H9 (cell line): ENCODE measurements around the gene ASB10. TPM values are rescaled to one million over a fixed set of nuclear protein-coding genes. Genes with fewer than 3 reads are reported as not detected.

Source experiments
- DNase-seq: peaks from one replicate; pipeline ENCODE4 v3.0.0-alpha.2; 2017
- H2AFZ ChIP-seq: one replicate; pipeline ENCODE4 v1.6.1; 2013; ENCODE audit warnings: mild to moderate bottlenecking, low read length, control low read depth, moderate library complexity
- H2AK5ac ChIP-seq: 2 replicates; pipeline ENCODE4 v1.6.1; 2013; ENCODE audit warnings: low read length, control low read depth, mixed read lengths; ENCODE audit not compliant: insufficient read length
- H2BK120ac ChIP-seq: one replicate; pipeline ENCODE4 v1.6.1; 2013; ENCODE audit warnings: low read depth, mild to moderate bottlenecking, low read length, control low read depth, inconsistent platforms; ENCODE audit not compliant: poor library complexity, severe bottlenecking
- H2BK12ac ChIP-seq: 2 replicates; pipeline ENCODE4 v1.6.1; 2013; ENCODE audit warnings: low read length, control low read depth, mixed read lengths, low read depth; ENCODE audit not compliant: insufficient read length
- H2BK15ac ChIP-seq: 2 replicates; pipeline ENCODE4 v1.6.1; 2013; ENCODE audit warnings: low read depth, low read length, control low read depth
- H2BK20ac ChIP-seq: one replicate; pipeline ENCODE4 v1.6.1; 2013; ENCODE audit warnings: low read depth, mild to moderate bottlenecking, low read length, control low read depth, inconsistent platforms; ENCODE audit not compliant: poor library complexity, severe bottlenecking
- H2BK5ac ChIP-seq: 2 replicates; pipeline ENCODE4 v1.6.1; 2013; ENCODE audit warnings: low read length, control low read depth, mixed read lengths; ENCODE audit not compliant: insufficient read length
- H3K14ac ChIP-seq: 2 replicates; pipeline ENCODE4 v1.6.1; 2013; ENCODE audit warnings: low read length, control low read depth; ENCODE audit not compliant: insufficient read depth
- H3K18ac ChIP-seq: 2 replicates; pipeline ENCODE4 v1.6.1; 2013; ENCODE audit warnings: low read depth, mild to moderate bottlenecking, mixed read lengths, low read length, control low read depth; ENCODE audit not compliant: insufficient read length
- H3K23ac ChIP-seq: 2 replicates; pipeline ENCODE4 v1.6.1; 2013; ENCODE audit warnings: low read length, control low read depth, mixed read lengths, low read depth; ENCODE audit not compliant: insufficient read length
- H3K23me2 ChIP-seq: 2 replicates; pipeline ENCODE4 v1.6.1; 2013; ENCODE audit warnings: low read depth, mild to moderate bottlenecking, mixed read lengths, low read length, control low read depth; ENCODE audit not compliant: insufficient read length, poor library complexity, severe bottlenecking
- H3K27ac ChIP-seq: 2 replicates; pipeline ENCODE4 v1.5.1; 2013; ENCODE audit warnings: low read length, control low read depth, mixed read lengths, low read depth; ENCODE audit not compliant: insufficient read length
- H3K27me3 ChIP-seq: 2 replicates; pipeline ENCODE4 v1.6.1; 2013; ENCODE audit warnings: low read length, control low read depth, inconsistent platforms; ENCODE audit not compliant: insufficient read depth
- H3K4ac ChIP-seq: 2 replicates; pipeline ENCODE4 v1.6.1; 2013; ENCODE audit warnings: low read depth, mild to moderate bottlenecking, control low read depth, inconsistent platforms, low read length, moderate library complexity
- H3K4me1 ChIP-seq: 2 replicates; pipeline ENCODE4 v1.6.1; 2013; ENCODE audit warnings: low read length, control low read depth, inconsistent platforms; ENCODE audit not compliant: insufficient read depth
- H3K4me2 ChIP-seq: 2 replicates; pipeline ENCODE4 v1.6.1; 2013; ENCODE audit warnings: low read length, control low read depth, mixed read lengths; ENCODE audit not compliant: insufficient read length, insufficient read depth
- H3K56ac ChIP-seq: 2 replicates; pipeline ENCODE4 v1.6.1; 2013; ENCODE audit warnings: low read depth, mild to moderate bottlenecking, mixed read lengths, low read length, control low read depth; ENCODE audit not compliant: insufficient read length
- H3K79me1 ChIP-seq: 2 replicates; pipeline ENCODE4 v1.6.1; 2013; ENCODE audit warnings: low read depth, mild to moderate bottlenecking, moderate library complexity, low read length, control low read depth, inconsistent platforms; ENCODE audit not compliant: insufficient read depth, poor library complexity, severe bottlenecking
- H3K79me2 ChIP-seq: 2 replicates; pipeline ENCODE4 v1.6.1; 2013; ENCODE audit warnings: low read length, control low read depth, inconsistent platforms; ENCODE audit not compliant: insufficient read depth
- H3K9ac ChIP-seq: 2 replicates; pipeline ENCODE4 v1.6.1; 2013; ENCODE audit warnings: low read length, control low read depth, mixed read lengths; ENCODE audit not compliant: insufficient read length; ENCODE audit errors: extremely low read depth
- H3K9me3 ChIP-seq: one replicate; pipeline ENCODE4 v1.6.1; 2013; ENCODE audit warnings: low read depth, low read length, inconsistent platforms; ENCODE audit not compliant: control insufficient read depth
- H3T11ph ChIP-seq: one replicate; pipeline ENCODE4 v1.6.1; 2013; ENCODE audit warnings: mild to moderate bottlenecking, low read length, control low read depth, inconsistent platforms
- H4K20me1 ChIP-seq: one replicate; pipeline ENCODE4 v1.6.1; 2013; ENCODE audit not compliant: control insufficient read depth, insufficient read length, insufficient read depth
- H4K5ac ChIP-seq: 2 replicates; pipeline ENCODE4 v1.6.1; 2013; ENCODE audit warnings: low read depth, mild to moderate bottlenecking, mixed read lengths, low read length, control low read depth; ENCODE audit not compliant: insufficient read length
- H4K8ac ChIP-seq: replicated peaks from 2 replicates; pipeline ENCODE4 v1.6.1; 2013; ENCODE audit warnings: low read length, control low read depth, mixed read lengths, low read depth; ENCODE audit not compliant: insufficient read length
- H4K91ac ChIP-seq: 2 replicates; pipeline ENCODE4 v1.6.1; 2013; ENCODE audit warnings: low read depth, mild to moderate bottlenecking, moderate library complexity, mixed read lengths, low read length, control low read depth; ENCODE audit not compliant: insufficient read length
- H3K27ac Mint-ChIP-seq, 3 experiments: 2 replicates in 2 of 3; 3 replicates in 1 of 3; pipeline ENCODE4 v1.8.0; 2020 to 2021; ENCODE audit warnings: mixed read lengths in 3 of 3, mild to moderate bottlenecking in 1 of 3, moderate library complexity in 1 of 3
- H3K27me3 Mint-ChIP-seq: 2 replicates; pipeline ENCODE4 v1.8.0; 2021; ENCODE audit warnings: low read depth, mild to moderate bottlenecking, moderate library complexity, mixed read lengths
- H3K36me3 Mint-ChIP-seq, 3 experiments: 2 replicates in 2 of 3; 3 replicates in 1 of 3; pipeline ENCODE4 v1.8.0; 2020 to 2021; ENCODE audit warnings: low read depth in 3 of 3, mixed read lengths in 3 of 3; ENCODE audit not compliant: insufficient read depth in 1 of 3
- H3K4me1 Mint-ChIP-seq, 2 experiments: 2 replicates each; pipeline ENCODE4 v1.8.0; 2020; ENCODE audit warnings: mixed read lengths in 2 of 2
- H3K4me3 Mint-ChIP-seq, 2 experiments: 2 replicates in 1 of 2; 3 replicates in 1 of 2; pipeline ENCODE4 v1.8.0; 2020 to 2021; ENCODE audit warnings: mild to moderate bottlenecking in 2 of 2, mixed read lengths in 2 of 2, moderate library complexity in 1 of 2
- H3K9me3 Mint-ChIP-seq, 2 experiments: 2 replicates in 1 of 2; 3 replicates in 1 of 2; pipeline ENCODE4 v1.8.0; 2020; ENCODE audit warnings: mild to moderate bottlenecking in 2 of 2, mixed read lengths in 2 of 2, moderate library complexity in 1 of 2
- CTCF ChIP-seq: fragments of 200-600 bp; sonication (generic); conservative IDR thresholded peaks from 3 replicates; pipeline ENCODE4 v1.8.0; 2021; ENCODE audit warnings: antibody characterized with exemption, mild to moderate bottlenecking
- WGBS: extraction: QIAGEN DNeasy Blood & Tissue Kit; methylation state at CpG from one replicate; pipeline ENCODE4 v1.1.7; 2013; ENCODE audit warnings: missing lambda C conversion rate, low lambda C conversion rate, mixed read lengths; ENCODE audit not compliant: insufficient read length; ENCODE audit errors: extremely low coverage; 5-methylcytosine and 5-hydroxymethylcytosine counted together
- total RNA-seq: library from RNA; stranded (reverse); gene quantifications from 2 replicates; pipeline ENCODE4 v1.2.1, GENCODE V29; 2021

The ASB10 gene
- total RNA-seq, 1 experiment from 2014 or later, result not detected

GRCh38 chr7:151175047-151175792, 11.8 kb downstream of the ASB10 start:
- Mint-ChIP-seq H3K4me1 (peaks cover 3 to 12% of the 10 kb centered on the region in 2 experiments; a peak in 3 of 4 replicates), H3K27ac (no peak overlapping the region), H3K9me3 (peaks cover 19 to 28% of the 10 kb centered on the region in 2 experiments), H3K4me3 (no peak overlapping the region), H3K36me3 (peaks cover 0 to 3% (median 0%) of the 10 kb centered on the region in 3 experiments; a peak in 2 of 7 replicates), H3K27me3 (peaks cover 92% of the 10 kb centered on the region)
- Histone ChIP-seq H4K91ac (no peak overlapping the region), H3K4me2 (no peak overlapping the region), H2AFZ (no peak overlapping the region), H4K20me1 (no peaks in the 10 kb centered on the region), H3K9me3 (no peaks in the 10 kb centered on the region), H2AK5ac (no peak overlapping the region), H3K79me2 (no peaks in the 10 kb centered on the region), H3K4ac (no peak overlapping the region), H3K56ac (no peak overlapping the region), H3K23ac (no peak overlapping the region), H3K23me2 (no peaks in the 10 kb centered on the region), H3K18ac (no peak overlapping the region), H2BK20ac (no peak overlapping the region), H3T11ph (no peak overlapping the region), H4K8ac (no peak overlapping the region), H3K14ac (no peak overlapping the region), H3K79me1 (no peaks in the 10 kb centered on the region), H3K4me1 (no peaks in the 10 kb centered on the region), H2BK5ac (no peak overlapping the region), H3K9ac (no peak overlapping the region), H3K27ac (no peak overlapping the region), H2BK120ac (no peak overlapping the region), H4K5ac (no peak overlapping the region), H2BK15ac (no peak overlapping the region), H3K27me3 (peaks cover 4% of the 10 kb centered on the region; the same call in 1 of the 2 replicates), H2BK12ac (no peak overlapping the region)
- DNase-seq, result peak; percentile 14
- no peak for TF ChIP-seq CTCF
- no CpG with 5 or more reads among the region's 16 CpGs for WGBS
